Activated T-cell treated with anti-CD3 and anti-CD28 coated beads for 1 hour (primary cell): ENCODE data around the gene TCL1A.
"Not testable (repeated sequence)": the region's sequence is repeated elsewhere in the genome, so short reads cannot be mapped to it uniquely, and the experiment has no call there.

Source experiments
- DNase-seq: peaks from one replicate; pipeline ENCODE4 v3.0.0-alpha.2; 2020; ENCODE audit warnings: low read depth

Gene TCL1A

DNA sequence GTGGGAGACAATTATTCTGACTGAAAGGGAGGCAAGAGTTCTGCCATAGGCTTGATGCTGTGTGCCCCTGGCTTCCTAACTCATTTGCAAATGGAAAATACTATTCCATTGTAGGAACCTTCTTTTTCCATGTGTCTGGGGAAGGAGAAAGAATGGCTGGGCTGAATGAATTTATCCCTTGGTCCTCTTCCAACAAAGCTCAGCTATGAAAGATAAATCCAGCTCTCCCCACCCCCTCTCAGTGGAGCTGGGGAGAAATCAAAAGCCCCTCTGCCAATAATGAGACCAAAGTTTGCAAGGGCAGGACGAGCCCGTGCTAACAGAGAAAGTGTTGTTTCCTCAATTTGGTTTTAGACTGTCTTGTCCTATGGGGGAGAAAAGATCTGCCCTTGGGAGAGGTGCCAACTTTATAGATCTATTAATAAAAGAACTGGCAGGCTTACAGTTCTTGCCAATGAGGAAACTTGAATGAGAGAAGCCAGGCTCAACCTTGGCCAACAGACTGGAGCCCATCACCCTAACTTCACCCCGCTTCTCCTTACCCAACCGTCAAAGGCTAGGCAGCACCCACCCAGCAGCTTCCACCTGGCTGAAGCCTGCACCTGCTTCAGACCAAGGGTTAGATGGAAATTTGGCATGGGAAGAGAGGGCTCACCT lies 36.6 kb downstream of the TCL1A start:
- DNase-seq = no peak

DNA sequence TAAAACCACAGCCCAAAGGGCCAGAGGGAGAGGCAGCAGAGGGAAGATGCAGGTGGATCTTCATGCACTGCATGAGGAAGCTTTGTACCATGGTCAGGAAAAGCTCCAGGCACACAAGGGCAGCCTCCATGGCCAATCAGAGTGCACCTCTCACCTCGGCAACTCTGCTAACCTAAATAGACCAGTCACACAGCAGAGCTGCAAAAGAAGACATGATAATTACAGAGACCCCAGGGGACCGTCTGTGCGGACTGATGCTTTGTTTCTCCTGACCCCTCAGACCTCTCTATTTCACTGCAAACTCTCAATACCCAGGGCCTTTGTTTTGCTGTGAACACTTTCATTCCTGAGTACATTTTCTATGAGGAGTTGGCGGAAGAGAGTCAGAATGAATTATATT lies 38.4 kb downstream of the TCL1A start:
- no peak for DNase-seq

DNA sequence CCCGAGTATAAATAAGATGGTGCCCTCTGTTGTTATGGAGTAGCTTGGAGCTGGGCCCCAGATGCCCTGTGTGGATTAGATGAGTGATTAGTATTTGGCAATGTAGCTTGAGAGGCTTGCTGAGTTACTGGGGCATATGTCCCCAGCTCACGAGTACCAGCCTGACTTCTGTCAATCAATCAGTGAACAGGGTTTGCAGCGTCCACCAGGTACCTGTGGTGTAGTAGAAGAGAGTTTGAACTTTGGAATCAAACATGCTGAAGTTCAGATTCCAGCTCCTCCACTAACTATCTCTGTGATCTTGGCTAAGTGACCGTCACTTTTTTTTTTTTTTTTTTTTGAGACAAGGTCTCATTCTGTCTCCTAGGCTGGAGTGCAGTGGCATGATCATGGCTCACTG lies 39.3 kb downstream of the TCL1A start:
- no peak for DNase-seq

DNA sequence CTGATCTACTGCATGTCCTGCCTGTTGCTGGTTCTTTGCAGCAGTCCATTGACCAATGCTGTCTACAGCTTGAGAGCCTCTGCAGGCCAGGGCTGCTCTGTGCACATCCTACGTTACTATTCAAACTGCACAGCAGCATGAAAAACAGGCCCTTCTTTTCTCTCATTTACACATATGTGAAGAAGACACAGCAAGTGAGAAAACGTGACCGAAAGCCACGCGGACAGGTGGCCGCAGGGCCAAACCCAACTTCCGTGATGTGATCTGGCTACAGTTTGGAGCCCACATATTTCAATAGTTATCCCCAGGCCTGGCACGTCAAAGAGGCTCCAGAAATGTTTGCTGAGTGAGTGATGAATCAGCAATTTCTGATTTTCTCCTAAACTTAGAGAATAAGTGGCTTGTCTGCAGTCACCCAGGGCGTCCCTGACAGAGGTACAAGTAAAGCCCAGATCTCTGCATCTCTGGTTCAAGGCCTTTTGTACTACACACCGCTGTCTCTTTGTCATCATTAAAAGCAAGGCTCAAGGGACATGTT lies 45.6 kb downstream of the TCL1A start:
- no peak for DNase-seq

GRCh38 chr14:95667249-95667693 lies 46.7 kb downstream of the TCL1A start:
- DNase-seq = no peak

- no peak for DNase-seq
Measured at GRCh38 chr14:95666450-95666849, 47.5 kb downstream of the TCL1A start.

GRCh38 chr14:95665530-95665929 lies 48.4 kb downstream of the TCL1A start:
- not testable (repeated sequence) for DNase-seq

DNA sequence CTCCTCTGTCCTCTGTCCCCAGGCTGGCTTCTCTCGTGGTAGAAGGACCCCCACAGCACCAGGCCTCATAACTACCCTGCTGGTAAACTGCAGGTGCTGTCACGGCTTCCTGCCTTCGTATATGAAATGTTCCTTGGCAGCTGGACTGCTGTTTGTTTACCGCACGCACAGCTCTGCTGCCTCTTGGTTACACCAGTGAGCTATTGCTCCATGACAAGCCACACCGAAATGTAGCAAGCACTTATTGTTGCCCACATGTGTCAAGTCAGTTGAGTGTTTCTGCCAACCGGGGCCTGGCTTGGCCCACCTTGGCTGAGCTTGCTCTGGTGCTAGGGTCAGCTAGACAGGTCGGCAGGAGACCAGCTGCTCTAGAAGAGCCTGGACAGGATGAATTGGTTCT lies 49.4 kb downstream of the TCL1A start:
- no peak for DNase-seq

- no peak for DNase-seq
Measured at GRCh38 chr14:95664066-95664465, 49.9 kb downstream of the TCL1A start.

DNA sequence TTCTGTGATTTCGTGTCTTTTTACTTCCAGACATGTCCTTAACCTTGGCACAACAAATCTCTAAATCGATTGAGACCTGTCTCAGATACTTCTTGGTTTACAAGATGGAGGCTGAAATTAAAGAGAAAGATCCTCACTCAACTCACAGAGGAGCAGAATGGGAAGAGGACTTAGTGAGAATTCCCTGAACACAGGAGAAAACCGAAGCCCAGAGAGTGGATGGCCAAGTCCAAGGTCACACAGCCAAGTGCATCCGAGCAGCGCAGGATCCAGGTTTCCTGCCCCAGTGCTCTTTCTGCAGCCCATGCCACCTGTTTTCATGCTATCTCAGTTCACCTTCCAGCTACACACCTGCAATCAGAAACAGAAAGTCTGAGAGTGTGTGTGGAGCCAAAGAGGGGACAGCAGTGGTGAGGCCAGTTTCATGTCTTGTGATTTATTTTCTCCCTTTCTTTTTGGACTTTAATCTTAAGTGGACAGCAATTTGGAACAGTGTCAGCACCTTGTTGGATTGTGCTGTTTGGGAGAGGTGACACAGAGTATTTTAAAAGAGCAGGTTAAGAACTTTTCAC lies 50.6 kb downstream of the TCL1A start:
- DNase-seq = no peak

DNA sequence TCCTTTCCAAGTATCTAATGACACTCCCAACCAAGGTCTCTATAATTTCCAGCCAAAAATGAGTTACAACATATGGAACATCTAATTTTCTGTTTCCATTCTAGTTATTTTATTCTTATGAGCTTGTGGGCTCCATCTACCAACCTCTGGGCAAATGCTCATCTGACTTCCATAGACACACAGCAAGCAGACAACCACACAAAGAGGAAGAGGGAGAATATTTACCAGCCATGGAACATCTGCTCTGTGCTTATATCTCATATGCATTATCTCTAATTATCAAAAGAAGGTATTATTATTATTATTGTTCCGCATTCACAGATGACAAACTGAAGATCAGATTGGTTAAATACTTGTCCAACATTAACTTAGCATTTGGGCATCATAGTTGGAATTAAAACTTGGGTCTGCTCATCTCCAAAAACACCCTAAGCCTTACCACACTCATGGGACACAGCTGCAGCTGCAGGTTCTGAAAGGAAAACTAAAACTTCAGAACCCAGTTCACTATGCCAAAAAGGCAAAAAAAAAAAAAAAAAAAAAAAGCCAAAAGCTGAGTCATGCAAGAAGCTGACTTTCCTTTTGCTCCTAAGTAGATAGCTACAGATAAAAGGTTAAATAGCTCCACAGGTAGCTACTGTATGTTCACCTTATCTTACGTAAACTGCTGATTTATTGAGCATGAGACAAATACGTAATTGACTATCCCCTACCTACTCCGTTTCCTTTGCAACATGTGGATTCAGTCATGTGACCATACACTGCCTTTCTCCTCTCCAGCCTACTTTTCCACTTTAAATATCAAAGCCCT lies 51.3 kb downstream of the TCL1A start:
- no peak for DNase-seq

- DNase-seq = no peak
Measured at GRCh38 chr14:95660651-95661515, 53.0 kb downstream of the TCL1A start.

DNA sequence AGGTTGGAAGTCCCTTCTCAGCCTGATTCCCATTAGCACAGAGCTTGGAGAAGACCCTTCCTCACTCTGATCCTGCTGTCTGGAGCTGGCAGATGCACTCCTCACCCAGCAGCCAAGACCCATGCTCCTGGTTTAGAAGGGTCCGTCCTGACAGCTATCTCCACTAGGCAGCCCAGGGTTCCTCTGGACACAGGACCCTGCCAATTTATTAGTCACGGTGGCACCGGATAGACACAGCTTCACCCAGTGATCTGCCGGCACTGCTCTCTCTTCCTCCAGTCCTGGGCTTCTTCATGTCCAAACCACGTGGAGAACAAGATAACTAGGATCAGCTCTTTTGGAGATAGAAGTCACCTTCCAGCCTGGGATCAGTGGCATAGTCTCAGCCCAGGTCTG lies 53.9 kb downstream of the TCL1A start:
- DNase-seq = no peak
